HFF-Myc (cell line): ENCODE results near the gene EVC2.

Experiments
- DNase-seq: peaks from one replicate; pipeline ENCODE4 v3.0.0-alpha.2; 2011; ENCODE audit warnings: low read depth; ENCODE audit errors: extremely low read depth
- H3K4me3 ChIP-seq: replicated peaks from 2 replicates; pipeline ENCODE4 v1.5.1; 2011; ENCODE audit warnings: low read depth, mild to moderate bottlenecking, control low read depth, low read length
- CTCF ChIP-seq: IDR thresholded peaks from 2 replicates; pipeline ENCODE4 v1.5.1; 2012; ENCODE audit warnings: mild to moderate bottlenecking, low read depth, low read length, control low read depth; ENCODE audit errors: missing control alignments

Gene EVC2

DNA sequence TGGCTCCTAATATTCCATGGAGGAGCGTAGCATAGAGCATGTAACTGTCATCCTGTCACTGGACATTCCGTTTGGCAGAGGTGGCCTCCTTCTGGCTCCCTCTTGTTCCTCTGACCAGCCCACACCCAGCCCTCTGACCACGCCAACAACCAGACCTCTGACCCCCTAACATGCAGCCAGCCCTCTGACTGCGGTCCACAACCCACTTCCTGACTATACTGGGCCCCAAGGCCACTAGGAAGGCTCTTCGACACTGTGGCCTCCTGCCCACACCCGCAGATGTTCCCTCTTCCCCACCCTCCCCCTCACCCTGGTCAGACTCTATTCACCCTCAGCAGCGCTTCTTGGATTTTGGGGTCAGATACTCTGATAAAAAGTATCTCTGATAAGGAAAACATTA, 141.4 kb downstream of the EVC2 start:
- DNase-seq: no peak
- TF ChIP-seq CTCF: no peak
- H3K4me3 ChIP-seq: no peak overlapping the region

- no peak for DNase-seq
- TF ChIP-seq CTCF: no peak
- no peak overlapping the region for H3K4me3 ChIP-seq
Measured at GRCh38 chr4:5566526-5566925, 141.8 kb downstream of the EVC2 start.

- no peak for DNase-seq
- no peak overlapping the region for H3K4me3 ChIP-seq
- TF ChIP-seq CTCF: no peak
Measured at GRCh38 chr4:5563856-5564255, 144.5 kb downstream of the EVC2 start.

DNA sequence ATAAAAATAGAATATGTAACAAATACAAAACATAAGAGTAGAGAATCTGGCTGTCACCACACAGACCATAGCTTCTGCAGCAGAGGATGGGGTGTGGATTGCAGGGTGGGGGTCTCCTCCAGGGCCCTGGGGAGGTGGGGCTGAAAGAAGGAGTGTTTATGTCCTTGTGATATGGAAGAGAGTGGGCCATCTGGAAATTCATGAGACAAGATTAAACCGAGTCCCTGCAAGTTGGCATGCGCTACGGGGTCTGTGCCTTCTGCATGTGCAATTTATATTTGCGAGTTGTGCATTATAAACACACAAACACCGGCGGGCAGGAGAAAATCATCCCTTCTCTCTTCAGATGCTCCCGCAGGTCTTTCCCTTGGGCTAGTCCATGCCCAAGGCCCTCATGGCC, 145.9 kb downstream of the EVC2 start:
- TF ChIP-seq CTCF: no peak
- H3K4me3 ChIP-seq: no peak overlapping the region
- no peak for DNase-seq

DNA sequence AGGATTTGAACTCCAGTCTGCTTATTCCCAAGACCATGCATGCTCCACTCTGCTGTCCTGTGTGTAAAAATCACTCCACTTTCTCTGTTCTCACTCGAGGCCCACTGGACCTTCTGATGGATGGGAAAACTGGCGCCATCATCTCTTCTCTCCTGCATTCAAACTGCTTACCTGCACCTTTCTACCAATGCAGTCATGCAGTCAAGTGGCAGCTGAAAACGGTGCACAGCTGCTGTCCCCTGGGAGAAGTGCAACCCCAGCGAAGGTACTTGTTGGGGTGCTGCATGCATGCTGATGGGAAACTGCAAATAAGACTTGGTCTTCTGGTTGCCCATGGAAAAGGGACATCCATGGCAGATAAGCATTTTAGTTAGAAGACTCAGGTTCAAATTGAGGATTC, 147.1 kb downstream of the EVC2 start:
- TF ChIP-seq CTCF: no peak
- no peak for DNase-seq
- H3K4me3 ChIP-seq: no peak overlapping the region

- no peak for DNase-seq
- no peak overlapping the region for H3K4me3 ChIP-seq
- no peak for TF ChIP-seq CTCF
Measured at GRCh38 chr4:5558502-5558901, 149.9 kb downstream of the EVC2 start.

DNA sequence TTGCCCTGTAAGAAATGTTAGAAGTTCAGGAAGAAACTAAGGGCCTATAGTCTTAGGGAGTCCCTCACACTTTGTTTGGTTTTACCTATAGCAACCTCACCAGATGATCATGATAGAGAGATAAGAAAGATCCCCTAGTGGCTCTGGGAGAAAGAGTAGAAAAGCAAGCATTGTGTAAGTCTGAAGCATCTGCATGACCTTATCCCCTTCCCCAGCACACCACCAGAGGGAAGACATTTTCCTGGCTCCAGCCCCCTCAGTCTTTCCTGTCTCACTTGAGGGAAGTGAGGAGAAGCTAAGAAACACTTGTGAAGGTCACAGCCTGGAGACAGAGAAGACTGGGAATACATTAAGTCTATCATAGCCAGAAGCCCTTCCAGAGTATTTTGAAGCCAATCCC, 154.0 kb downstream of the EVC2 start:
- no peak for DNase-seq
- H3K4me3 ChIP-seq: no peak overlapping the region
- TF ChIP-seq CTCF: no peak
